ENCODE results near the gene SPACA6.
"Not testable (repeated sequence)": the region's sequence is repeated elsewhere in the genome, so short reads cannot be mapped to it uniquely, and the experiment has no call there.

The SPACA6 gene

GRCh38 chr19:51733742-51734522 lies 40.8 kb downstream of the SPACA6 start:
- FAIRE-seq (no peak), DNase-seq (ENCODE audit: insufficient read length, low spot score) (no peak)

GRCh38 chr19:51735759-51736449 lies 42.8 kb downstream of the SPACA6 start:
- DNase-seq (ENCODE audit: insufficient read length, low spot score): no peak
- no peak for FAIRE-seq

- no peak for FAIRE-seq
- DNase-seq (ENCODE audit: insufficient read length, low spot score): no peak
These were observed 44.3 kb downstream of the SPACA6 start for GRCh38 chr19:51737389-51737788.

GRCh38 chr19:51737924-51738323 lies 44.8 kb downstream of the SPACA6 start:
- DNase-seq (ENCODE audit: insufficient read length, low spot score) (no peak), FAIRE-seq (no peak)

GRCh38 chr19:51738523-51738922 lies 45.4 kb downstream of the SPACA6 start:
- DNase-seq (ENCODE audit: insufficient read length, low spot score); FAIRE-seq: not testable (repeated sequence)

GRCh38 chr19:51739466-51740213 lies 46.5 kb downstream of the SPACA6 start:
- FAIRE-seq (no peak), DNase-seq (ENCODE audit: insufficient read length, low spot score) (no peak)

GRCh38 chr19:51740356-51740755 lies 47.2 kb downstream of the SPACA6 start:
- DNase-seq (ENCODE audit: insufficient read length, low spot score) (no peak), FAIRE-seq (no peak)

- DNase-seq (ENCODE audit: insufficient read length, low spot score): no peak
- no peak for FAIRE-seq
These were observed 49.7 kb downstream of the SPACA6 start for GRCh38 chr19:51742789-51743188.

GRCh38 chr19:51743405-51743804 lies 50.3 kb downstream of the SPACA6 start:
- DNase-seq (ENCODE audit: insufficient read length, low spot score) (no peak), FAIRE-seq (no peak)

GRCh38 chr19:51746731-51747130 lies 53.6 kb downstream of the SPACA6 start:
- DNase-seq (ENCODE audit: insufficient read length, low spot score) (no peak), FAIRE-seq (no peak)

GRCh38 chr19:51749979-51750378 lies 56.8 kb downstream of the SPACA6 start:
- FAIRE-seq: no peak
- no peak for DNase-seq (ENCODE audit: insufficient read length, low spot score)

GRCh38 chr19:51750400-51751094 lies 57.4 kb downstream of the SPACA6 start:
- FAIRE-seq: no peak

GRCh38 chr19:51751655-51752054 lies 58.5 kb downstream of the SPACA6 start, which contains the start of gene FPR1:
Gene FPR1, minus strand, starts transcription at chr19:51751878. Its CDS starts 4,884 bp downstream, at chr19:51746994.
- DNase-seq (ENCODE audit: insufficient read length, low spot score) (no peak), FAIRE-seq (no peak)

More at GRCh38 chr19:51750400-51751094, 57.4 kb downstream of the SPACA6 start:
- DNase-seq (ENCODE audit: insufficient read length, low spot score): no peak

- DNase-seq (ENCODE audit: insufficient read length, low spot score) (no peak), FAIRE-seq (no peak)
These were observed 61.0 kb downstream of the SPACA6 start for GRCh38 chr19:51754109-51754508.

GRCh38 chr19:51754770-51755169 lies 61.6 kb downstream of the SPACA6 start:
- DNase-seq (ENCODE audit: insufficient read length, low spot score) (no peak), FAIRE-seq (no peak)
